Hypothalamus (tissue), 51 donors: ENCODE results near the gene DIO3.

Source experiments
- DNase-seq, 51 donors: peaks; one replicate each; lab custom pipeline; 2025; lab: John Stamatoyannopoulos, UW

DIO3 gene

DNA sequence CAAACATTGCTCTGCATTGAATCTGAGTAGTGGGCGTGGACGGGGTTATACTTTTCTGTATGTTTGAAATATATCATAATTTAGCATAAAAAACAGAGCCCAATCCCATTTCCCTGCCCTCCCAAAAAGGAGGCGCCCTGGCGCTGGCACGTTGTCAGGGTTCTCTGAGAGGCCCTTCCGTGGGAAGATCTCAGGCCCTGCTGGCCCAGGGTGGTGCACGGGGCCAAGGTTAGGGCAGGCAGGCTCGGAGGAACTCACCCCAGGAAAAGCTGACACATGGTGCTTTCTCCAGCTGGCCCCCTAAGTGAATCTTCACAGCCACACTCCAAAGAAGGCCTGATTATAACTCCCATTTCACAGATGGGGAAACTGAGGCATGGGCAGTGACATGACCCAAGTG lies 17.2 kb downstream of the DIO3 start:
- no peak for DNase-seq

GRCh38 chr14:101579372-101580080 lies 18.2 kb downstream of the DIO3 start:
- no peak for DNase-seq

DNA sequence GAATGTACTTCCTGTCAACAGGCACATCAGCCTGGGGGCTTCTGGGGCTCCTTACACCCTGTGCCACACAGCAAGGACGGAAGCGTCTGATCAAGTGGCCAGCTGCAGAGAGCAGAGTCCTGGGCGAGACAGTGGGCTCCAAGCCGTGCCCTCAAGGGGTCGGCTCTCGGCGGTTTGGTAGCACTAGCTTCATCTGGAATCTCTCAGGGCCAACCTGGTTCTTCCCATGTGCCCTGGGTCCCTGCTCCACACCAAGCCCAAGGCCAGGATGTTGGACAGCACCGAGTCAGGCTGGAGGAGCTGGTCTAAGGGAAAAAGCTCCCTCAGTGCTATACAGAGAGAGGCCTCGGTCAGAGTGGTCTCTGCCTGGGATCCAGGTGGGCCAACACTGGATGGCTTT lies 20.5 kb downstream of the DIO3 start:
- DNase-seq: no peak

DNA sequence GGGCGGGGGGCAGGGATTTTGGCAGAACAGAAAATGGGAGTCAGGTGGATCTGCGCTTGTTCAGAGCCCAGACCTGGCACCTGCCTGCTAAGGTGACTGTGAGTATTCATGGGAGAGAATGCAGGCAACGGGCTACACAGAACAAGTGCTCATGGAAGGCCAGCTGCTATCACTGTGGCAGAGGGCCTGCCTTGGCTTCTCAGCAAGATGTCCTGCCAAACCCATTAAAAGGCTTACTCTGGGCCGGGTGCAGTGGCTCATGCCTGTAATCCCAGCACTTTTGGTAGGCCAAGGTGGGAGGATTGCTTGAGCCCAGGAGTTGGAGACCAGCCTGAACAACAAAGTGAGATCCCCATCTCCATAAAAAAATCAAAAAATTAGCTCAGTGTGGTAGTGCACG lies 21.0 kb downstream of the DIO3 start:
- no peak for DNase-seq

DNA sequence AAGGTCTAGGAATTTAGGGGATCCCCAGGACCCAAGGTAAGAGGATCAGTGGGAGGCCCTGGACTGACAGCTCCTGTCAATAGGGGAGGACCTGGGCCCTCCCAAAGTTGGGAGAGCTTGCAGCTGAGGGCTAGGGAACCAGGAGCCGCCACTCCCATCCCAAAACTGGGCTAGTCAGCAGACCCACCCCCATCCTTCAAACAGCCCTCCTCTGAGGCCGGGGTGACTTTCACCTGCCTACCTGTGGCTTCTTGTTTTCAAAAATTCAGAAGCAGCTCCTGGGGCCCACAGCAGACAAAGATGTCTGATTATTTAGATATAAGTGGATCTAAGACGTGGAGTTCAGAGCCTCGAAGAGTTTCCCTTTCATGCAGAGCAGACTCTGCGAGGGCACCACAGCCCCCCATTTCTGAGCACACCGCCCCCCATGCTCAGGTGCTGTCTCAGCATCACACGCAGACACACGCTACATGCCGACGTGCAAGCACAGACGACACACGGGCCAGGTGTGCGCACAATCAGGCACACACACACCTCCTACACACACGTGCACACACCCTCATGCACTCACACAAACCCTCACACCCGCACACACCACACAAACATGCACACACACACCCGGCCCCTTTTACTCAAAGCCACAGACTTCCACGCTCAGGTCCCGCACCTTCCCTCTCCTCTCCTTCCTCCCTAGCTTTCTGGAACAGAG lies 21.9 kb downstream of the DIO3 start:
- no peak for DNase-seq

DNA sequence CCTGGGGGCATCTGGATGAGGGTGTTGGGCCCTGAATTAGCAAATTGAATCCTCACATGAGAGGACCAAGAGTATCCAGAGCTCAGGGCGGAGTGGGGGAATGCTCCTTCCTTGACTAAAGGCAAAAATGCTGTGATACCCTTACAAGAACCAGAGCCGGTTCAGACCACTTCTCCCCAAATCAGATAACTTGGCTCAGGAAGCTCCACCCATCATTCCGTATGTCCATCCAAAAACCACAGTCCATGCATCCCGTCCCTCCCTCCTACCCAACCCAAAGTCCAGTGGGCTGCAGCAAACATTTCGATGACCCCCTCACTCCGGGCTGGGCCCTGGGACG lies 22.4 kb downstream of the DIO3 start:
- DNase-seq: no peak

- no peak for DNase-seq
These were observed 23.0 kb downstream of the DIO3 start for GRCh38 chr14:101584055-101584859.

DNA sequence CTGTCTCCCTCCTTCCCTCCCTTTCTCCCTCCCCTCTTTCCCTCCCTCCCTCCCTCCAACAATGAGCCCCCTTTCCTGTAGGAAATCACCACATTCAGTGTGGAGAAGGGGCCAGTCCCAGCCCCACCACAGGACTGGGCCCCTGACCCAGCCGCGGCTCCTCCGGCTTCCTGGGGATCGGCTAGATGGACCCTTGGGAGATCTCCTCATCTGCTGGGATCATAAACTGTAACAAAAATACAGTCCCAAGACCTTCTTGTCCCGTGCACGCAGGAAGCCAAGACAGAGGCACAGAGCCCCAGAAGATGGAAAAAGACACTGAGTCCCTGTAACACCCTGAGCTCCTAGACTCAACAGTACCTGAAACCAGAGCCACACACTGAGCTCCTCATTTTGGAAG lies 23.9 kb downstream of the DIO3 start:
- DNase-seq: no peak

- DNase-seq: no peak
These were observed 25.5 kb downstream of the DIO3 start for GRCh38 chr14:101586531-101587430.

- DNase-seq: peak in 1 of 51 donors; percentile 42
These were observed 26.2 kb downstream of the DIO3 start for GRCh38 chr14:101587441-101587911.

GRCh38 chr14:101588286-101588975 lies 27.1 kb downstream of the DIO3 start:
- no peak for DNase-seq

- no peak for DNase-seq
These were observed 27.7 kb downstream of the DIO3 start for GRCh38 chr14:101588990-101589389.

DNA sequence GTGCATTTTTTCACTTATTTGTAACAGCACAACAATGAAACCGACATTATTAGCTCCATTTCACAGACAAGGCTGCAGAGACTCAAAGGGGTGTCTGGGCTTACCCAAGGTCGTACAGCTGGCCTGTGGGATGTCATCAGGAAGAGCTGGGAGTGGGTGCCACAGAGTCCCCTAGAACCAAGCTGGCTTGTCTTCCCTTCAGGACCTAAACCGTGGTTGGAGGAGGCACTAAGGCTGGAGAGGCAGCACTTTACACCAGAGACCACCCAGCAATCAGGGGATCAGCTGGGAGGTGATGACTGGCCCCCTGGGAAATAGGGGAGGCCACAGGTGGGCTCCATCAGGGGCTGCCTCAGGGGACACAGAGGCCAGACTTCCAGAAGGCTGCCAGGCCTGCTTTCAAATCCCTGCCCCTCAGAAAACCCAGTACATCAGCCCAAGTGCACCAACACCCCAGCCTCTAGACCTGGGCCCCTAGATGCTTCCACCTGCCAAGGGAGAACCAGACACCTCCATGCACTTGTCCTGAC lies 28.3 kb downstream of the DIO3 start:
- no peak for DNase-seq

DNA sequence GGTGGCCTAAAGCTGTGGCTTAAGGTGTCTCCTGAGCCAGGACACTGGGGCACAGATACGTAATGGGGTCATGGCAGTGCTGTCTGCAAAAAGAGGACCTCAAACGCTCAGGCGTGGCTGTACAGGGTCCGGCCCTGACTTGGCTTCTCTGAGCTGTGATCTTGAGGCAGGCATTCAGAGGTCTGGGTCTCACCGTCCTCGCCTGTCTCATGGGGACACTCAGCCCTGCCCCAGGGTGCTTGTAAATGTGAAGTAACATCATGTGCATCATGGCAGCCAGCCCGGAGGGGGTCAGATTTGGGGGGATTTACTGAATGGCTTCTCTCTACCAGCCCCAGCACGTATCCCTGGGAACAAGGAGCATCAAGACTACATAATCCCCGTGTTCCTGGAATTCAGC lies 28.8 kb downstream of the DIO3 start:
- DNase-seq: no peak

GRCh38 chr14:101590616-101591015 lies 29.3 kb downstream of the DIO3 start:
- DNase-seq: no peak

- DNase-seq: no peak
These were observed 29.8 kb downstream of the DIO3 start for GRCh38 chr14:101591121-101591520.

GRCh38 chr14:101591582-101591981 lies 30.3 kb downstream of the DIO3 start:
- DNase-seq: no peak

DNA sequence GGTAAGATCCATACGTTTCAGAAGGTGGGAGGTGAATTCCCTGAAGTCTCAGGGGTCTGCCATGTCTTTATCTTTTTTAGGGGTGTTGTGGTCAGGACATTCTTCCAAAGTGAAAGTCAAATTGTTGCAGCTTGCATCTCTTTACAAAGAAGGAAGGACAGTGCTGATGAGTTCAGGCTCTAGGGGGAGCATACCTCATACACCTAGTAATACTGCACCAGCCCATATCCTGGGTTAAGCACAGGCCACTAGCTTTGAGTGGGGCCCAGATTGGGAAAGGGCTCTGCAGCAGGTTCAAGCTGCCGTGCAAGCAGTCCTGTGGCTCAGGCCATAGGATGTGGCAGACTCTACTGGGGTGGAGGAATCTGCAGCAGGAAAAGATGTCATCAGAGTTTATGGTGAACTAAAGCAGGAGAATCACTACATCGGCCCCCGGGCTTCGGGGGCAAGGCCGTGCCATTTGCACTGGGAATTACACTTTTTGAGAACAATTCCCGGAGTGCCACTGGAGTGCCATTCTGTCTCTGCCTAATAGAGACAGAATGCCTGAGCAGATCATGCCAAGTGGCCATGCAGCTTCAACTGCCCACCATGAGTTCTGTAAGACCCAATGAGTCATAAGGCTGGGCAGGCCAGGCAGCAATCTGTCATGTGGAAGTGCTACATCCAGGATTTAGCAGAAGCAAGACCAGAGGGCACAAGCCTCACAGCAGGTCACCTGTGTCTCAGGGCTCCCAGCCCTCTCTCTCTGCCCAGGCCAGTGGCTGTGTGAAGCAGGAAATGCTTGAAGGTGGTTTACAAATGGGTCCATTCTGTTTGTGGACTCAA lies 32.3 kb downstream of the DIO3 start:
- no peak for DNase-seq
